Large intestine (tissue), 3 donors: ENCODE measurements around the gene RIMS3. TPM values are rescaled to one million over a fixed set of nuclear protein-coding genes. Genes with fewer than 3 reads are reported as not detected.
A peak's percentile ranks its signal among the peaks of the same experiment; 100 is the strongest.
"Not testable (repeated sequence)": the region's sequence is repeated elsewhere in the genome, so short reads cannot be mapped to it uniquely, and the experiment has no call there.

Experiments used
- DNase-seq, 2 donors: peaks; one replicate each; pipeline versions ENCODE4 v3.0.0 to v3.0.0-alpha.2; 2013
- H3K27ac ChIP-seq: one replicate; pipeline ENCODE4 v1.5.1; 2013; ENCODE audit warnings: low read length
- H3K27me3 ChIP-seq: 2 replicates; pipeline ENCODE4 v1.6.1; 2013; ENCODE audit warnings: low read length; ENCODE audit not compliant: control insufficient read depth, insufficient read depth
- H3K36me3 ChIP-seq: 2 replicates; pipeline ENCODE4 v1.6.1; 2013; ENCODE audit warnings: low read length; ENCODE audit not compliant: control insufficient read depth, insufficient read depth
- H3K4me1 ChIP-seq: one replicate; pipeline ENCODE4 v1.6.1; 2013; ENCODE audit warnings: low read length; ENCODE audit not compliant: control insufficient read depth, insufficient read depth
- H3K4me3 ChIP-seq: one replicate; pipeline ENCODE4 v1.5.1; 2013; ENCODE audit warnings: low read length
- H3K9me3 ChIP-seq: one replicate; pipeline ENCODE4 v1.6.1; 2013; ENCODE audit warnings: mild to moderate bottlenecking, low read depth, low read length, moderate library complexity; ENCODE audit not compliant: control insufficient read depth
- WGBS: methylation state at CpG from one replicate; pipeline ENCODE4 v1.1.5; 2013; ENCODE audit warnings: low lambda C conversion rate; ENCODE audit not compliant: insufficient coverage; 5-methylcytosine and 5-hydroxymethylcytosine counted together
- polyA plus RNA-seq: library from polyadenylated mRNA; unstranded; fragments of 120-200 nt; gene quantifications from one replicate; pipeline ENCODE4 v1.2.1, GENCODE V29; 2013

The RIMS3 gene
- polyA plus RNA-seq, 1 donor: 6.9 TPM

GRCh38 chr1:40630488-40631223 is 34.8 kb downstream of the RIMS3 start:
- no CpG with 5 or more reads among the region's 7 CpGs for WGBS
- Histone ChIP-seq H3K27me3 (no peaks in the 10 kb centered on the region), H3K4me3 (no peak overlapping the region), H3K27ac (no peak overlapping the region), H3K4me1 (peaks cover 6% of the 10 kb centered on the region), H3K9me3 (no peaks in the 10 kb centered on the region), H3K36me3 (no peaks in the 10 kb centered on the region)
- DNase-seq: no peak

GRCh38 chr1:40629546-40629945 is 35.9 kb downstream of the RIMS3 start:
- not testable (repeated sequence) for H3K27ac ChIP-seq, DNase-seq
- WGBS: no CpG with 5 or more reads among the region's 4 CpGs

GRCh38 chr1:40628903-40629292 is 36.6 kb downstream of the RIMS3 start:
- DNase-seq: no peak
- no peaks in the 10 kb centered on the region for H3K9me3 ChIP-seq
- no peak overlapping the region for H3K4me3 ChIP-seq
- no peaks in the 10 kb centered on the region for H3K27me3 ChIP-seq
- WGBS: no CpG with 5 or more reads among the region's 2 CpGs
- H3K27ac ChIP-seq: no peak overlapping the region
- H3K4me1 ChIP-seq: peaks cover 6% of the 10 kb centered on the region
- no peaks in the 10 kb centered on the region for H3K36me3 ChIP-seq

More at GRCh38 chr1:40629546-40629945, 35.9 kb downstream of the RIMS3 start:
- H3K4me1 ChIP-seq, H3K9me3 ChIP-seq, H3K36me3 ChIP-seq, H3K27me3 ChIP-seq, H3K4me3 ChIP-seq: not testable (repeated sequence)

- H3K36me3 ChIP-seq: no peaks in the 10 kb centered on the region
- no peak overlapping the region for H3K4me3 ChIP-seq
- peak in 1 of 2 donors; percentile 31 for DNase-seq
- H3K4me1 ChIP-seq: peaks cover 6% of the 10 kb centered on the region
- H3K9me3 ChIP-seq: no peaks in the 10 kb centered on the region
- H3K27ac ChIP-seq: no peak overlapping the region
- H3K27me3 ChIP-seq: no peaks in the 10 kb centered on the region
- no CpG with 5 or more reads among the region's 9 CpGs for WGBS
Observed at GRCh38 chr1:40627987-40628902, 37.2 kb downstream of the RIMS3 start.

GRCh38 chr1:40626383-40626770 is 39.1 kb downstream of the RIMS3 start:
- no peak overlapping the region for H3K4me3 ChIP-seq
- no peak overlapping the region for H3K27ac ChIP-seq
- no CpG with 5 or more reads among the region's 10 CpGs for WGBS
- no peak for DNase-seq
- peaks cover 6% of the 10 kb centered on the region for H3K4me1 ChIP-seq
- H3K27me3 ChIP-seq: no peaks in the 10 kb centered on the region
- no peaks in the 10 kb centered on the region for H3K36me3 ChIP-seq
- H3K9me3 ChIP-seq: no peaks in the 10 kb centered on the region

- Histone ChIP-seq H3K4me1 (peaks cover 6% of the 10 kb centered on the region), H3K27me3 (no peaks in the 10 kb centered on the region), H3K36me3 (no peaks in the 10 kb centered on the region), H3K4me3 (no peak overlapping the region), H3K9me3 (no peaks in the 10 kb centered on the region), H3K27ac (no peak overlapping the region)
- no peak for DNase-seq
- no CpG with 5 or more reads among the region's 18 CpGs for WGBS
Observed at GRCh38 chr1:40625476-40626382, 39.8 kb downstream of the RIMS3 start.

- peaks cover 6% of the 10 kb centered on the region for H3K4me1 ChIP-seq
- H3K27ac ChIP-seq: no peak overlapping the region
- no peak overlapping the region for H3K4me3 ChIP-seq
- no peaks in the 10 kb centered on the region for H3K36me3 ChIP-seq
- H3K27me3 ChIP-seq: no peaks in the 10 kb centered on the region
- no CpG with 5 or more reads among the region's 4 CpGs for WGBS
- DNase-seq: no peak
- H3K9me3 ChIP-seq: no peaks in the 10 kb centered on the region
Observed at GRCh38 chr1:40625076-40625475, 40.4 kb downstream of the RIMS3 start.

GRCh38 chr1:40622936-40623629 is 42.4 kb downstream of the RIMS3 start:
- Histone ChIP-seq H3K9me3 (no peaks in the 10 kb centered on the region), H3K4me1 (no peaks in the 10 kb centered on the region), H3K36me3 (no peaks in the 10 kb centered on the region), H3K4me3 (no peak overlapping the region), H3K27me3 (no peaks in the 10 kb centered on the region), H3K27ac (no peak overlapping the region)
- WGBS: no CpG with 5 or more reads among the region's 4 CpGs
- no peak for DNase-seq

- H3K4me1 ChIP-seq: no peaks in the 10 kb centered on the region
- H3K9me3 ChIP-seq: no peaks in the 10 kb centered on the region
- WGBS: no CpG with 5 or more reads among the region's 6 CpGs
- no peaks in the 10 kb centered on the region for H3K36me3 ChIP-seq
- DNase-seq: no peak
- H3K27ac ChIP-seq: no peak overlapping the region
- no peaks in the 10 kb centered on the region for H3K27me3 ChIP-seq
- no peak overlapping the region for H3K4me3 ChIP-seq
Observed at GRCh38 chr1:40621821-40622450, 43.5 kb downstream of the RIMS3 start.
